Measurements from ENCODE around the gene SAFB2. TPM values are rescaled to one million over a fixed set of nuclear protein-coding genes. Genes with fewer than 3 reads are reported as not detected.

The SAFB2 gene
- total RNA-seq, 1 experiment from 2014 or later = 76.1 TPM

GRCh38 chr19:5607318-5608275, 15.0 kb downstream of the SAFB2 start:
- Histone ChIP-seq H3K4me1 (ENCODE audit: insufficient read depth, low read length) (no peaks in the 10 kb centered on the region), H2AK5ac (ENCODE audit: insufficient read length, low read length) (no peak overlapping the region)
- no peaks in the 10 kb centered on the region for H3K27me3 Mint-ChIP-seq (ENCODE audit: low read depth)

More at GRCh38 chr19:5607318-5608275, 15.0 kb downstream of the SAFB2 start:
- no peak overlapping the region for H4K5ac ChIP-seq (ENCODE audit: insufficient read length, low read depth, low read length)
- no peak overlapping the region for H3K4ac ChIP-seq (ENCODE audit: low read depth, low read length)
- H3K9me3 Mint-ChIP-seq = no peaks in the 10 kb centered on the region
- no peak overlapping the region for H3K9ac ChIP-seq (ENCODE audit: extremely low read depth, insufficient read length, low read length)
- no peaks in the 10 kb centered on the region for H4K20me1 ChIP-seq (ENCODE audit: control insufficient read depth, insufficient read depth, insufficient read length)
- no peak overlapping the region for H2BK120ac ChIP-seq (ENCODE audit: low read depth, low read length, poor library complexity, severe bottlenecking)
- no peak overlapping the region for H4K8ac ChIP-seq (replicated peaks; ENCODE audit: insufficient read length, low read depth, low read length)
- H3K4me3 Mint-ChIP-seq = no peak overlapping the region
- peaks cover 2% of the 10 kb centered on the region for H3K79me1 ChIP-seq (ENCODE audit: insufficient read depth, low read depth, low read length, poor library complexity, severe bottlenecking)
- no peaks in the 10 kb centered on the region; the same call in 1 of the 2 replicates for H3K79me2 ChIP-seq (ENCODE audit: insufficient read depth, low read length)
- no peak overlapping the region for H2BK5ac ChIP-seq (ENCODE audit: insufficient read length, low read length)
- no CpG with 5 or more reads among the region's 16 CpGs for WGBS (ENCODE audit: extremely low coverage, insufficient read length, low lambda C conversion rate)
- H3K27me3 ChIP-seq (ENCODE audit: insufficient read depth, low read length) = no peaks in the 10 kb centered on the region
- H3K18ac ChIP-seq (ENCODE audit: insufficient read length, low read depth, low read length) = no peak overlapping the region
- no peak overlapping the region for H2BK20ac ChIP-seq (ENCODE audit: low read depth, low read length, poor library complexity, severe bottlenecking)
- H2BK12ac ChIP-seq (ENCODE audit: insufficient read length, low read depth, low read length) = no peak overlapping the region
- DNase-seq = no peak
- peaks cover 39 to 88% (median 81%) of the 10 kb centered on the region in 3 experiments; a peak in 6 of 7 replicates for H3K36me3 Mint-ChIP-seq (ENCODE audit: insufficient read depth in 1 of 3, low read depth in 3 of 3)
- H3K23ac ChIP-seq (ENCODE audit: insufficient read length, low read depth, low read length) = no peak overlapping the region
- no peaks in the 10 kb centered on the region for H3K9me3 ChIP-seq (ENCODE audit: control insufficient read depth, low read depth, low read length)
- H3K4me1 Mint-ChIP-seq = no peaks in the 10 kb centered on the region
- no peak for TF ChIP-seq CTCF (conservative IDR thresholded peaks at IDR 0.05)
- no peak overlapping the region for H3K4me2 ChIP-seq (ENCODE audit: insufficient read depth, insufficient read length, low read length)
- H3K56ac ChIP-seq (ENCODE audit: insufficient read length, low read depth, low read length) = no peak overlapping the region
- H2AFZ ChIP-seq (ENCODE audit: low read length) = no peak overlapping the region
- H3K23me2 ChIP-seq (ENCODE audit: insufficient read length, low read depth, low read length, poor library complexity, severe bottlenecking) = no peaks in the 10 kb centered on the region
- no peak overlapping the region for H2BK15ac ChIP-seq (ENCODE audit: low read depth, low read length)
- H3K27ac Mint-ChIP-seq = no peak overlapping the region
- no peak overlapping the region for H4K91ac ChIP-seq (ENCODE audit: insufficient read length, low read depth, low read length)
- no peak overlapping the region for H3T11ph ChIP-seq (ENCODE audit: low read length)
- H3K27ac ChIP-seq (ENCODE audit: insufficient read length, low read depth, low read length) = no peak overlapping the region
- H3K14ac ChIP-seq (ENCODE audit: insufficient read depth, low read length) = no peak overlapping the region
